A549 (cell line): ENCODE results near the gene TYMS. TPM values are rescaled to one million over a fixed set of nuclear protein-coding genes. Genes with fewer than 3 reads are reported as not detected.

Experiments used
- ATAC-seq, 2 experiments: fragments of 200-7000 bp in 1 of 2; fragments of >200 bp in 1 of 2; cut with Nextera tagmentation in 1 of 2; cut with Tn5 transposase in 1 of 2; 3 replicates each; pipeline versions ENCODE4 v1.8.0 to v1.9.1; 2018 to 2020; ENCODE audit warnings: mild to moderate bottlenecking in 1 of 2, moderate library complexity in 1 of 2
- CTCF ChIA-PET: fragments of 300-600 bp; sonication (Branson Sonifier 250); formaldehyde crosslinking; extraction: SDS; loops from one replicate; lab custom pipeline; 2021; ENCODE audit warnings: antibody characterized with exemption, inconsistent platforms; lab: Yijun Ruan, JAX
- POLR2A ChIA-PET: fragments of 350-600 bp; formaldehyde crosslinking; extraction: SDS; loops from one replicate; lab custom pipeline; 2021; ENCODE audit warnings: antibody characterized with exemption, inconsistent platforms; lab: Yijun Ruan, JAX
- DNase-seq, 2 experiments: peaks; one replicate each; pipeline versions ENCODE4 v3.0.0 to v3.0.0-alpha.2; 2011 to 2016; ENCODE audit warnings: low read depth in 1 of 2, low spot score in 1 of 2
- FAIRE-seq: peaks from 2 replicates; lab custom pipeline; 2011; peaks lifted over from hg19 to GRCh38; lab: Jason Lieb, UNC
- H3K27ac ChIP-seq, 2 experiments: fragments of >200 bp; sonication (Bioruptor Twin); formaldehyde crosslinking; 3 replicates each; pipeline ENCODE4 v1.5.1; 2016 to 2017
- H3K4me1 ChIP-seq: fragments of >200 bp; sonication (Bioruptor Twin); formaldehyde crosslinking; 3 replicates; pipeline ENCODE4 v1.6.1; 2016
- H3K4me2 ChIP-seq: fragments of >200 bp; sonication (Bioruptor Twin); formaldehyde crosslinking; 3 replicates; pipeline ENCODE4 v1.6.1; 2016
- H3K4me3 ChIP-seq: fragments of >200 bp; sonication (Bioruptor Twin); formaldehyde crosslinking; 3 replicates; pipeline ENCODE4 v1.5.1; 2016
- H3K9me3 ChIP-seq: fragments of >200 bp; sonication (Bioruptor Twin); formaldehyde crosslinking; 3 replicates; pipeline ENCODE4 v1.6.1; 2016
- CBX2 ChIP-seq: fragments of 200-600 bp; sonication (generic); IDR thresholded peaks from 2 replicates; pipeline ENCODE4 v1.6.1; 2016; ENCODE audit warnings: low read depth, mild to moderate bottlenecking, borderline replicate concordance
- CHD4 ChIP-seq: fragments of 200-600 bp; sonication (generic); IDR thresholded peaks from 2 replicates; pipeline ENCODE4 v1.6.1; 2016; ENCODE audit warnings: antibody characterized with exemption, mild to moderate bottlenecking, borderline replicate concordance
- CTCF ChIP-seq: fragments of >200 bp; sonication (Bioruptor Twin); formaldehyde crosslinking; IDR thresholded peaks from 3 replicates; pipeline ENCODE4 v1.5.1; 2016
- EHF ChIP-seq: fragments of 250-450 bp; sonication (Bioruptor Pico); IDR thresholded peaks from 2 replicates; pipeline ENCODE4 v1.5.0; 2020; ENCODE audit warnings: mild to moderate bottlenecking
- EHMT2 ChIP-seq: fragments of 200-600 bp; sonication (generic); IDR thresholded peaks from 2 replicates; pipeline ENCODE4 v1.6.1; 2016; ENCODE audit warnings: antibody characterized with exemption, low read depth, mild to moderate bottlenecking, moderate library complexity
- ELK1 ChIP-seq: fragments of 150-350 bp; IDR thresholded peaks from 2 replicates; pipeline ENCODE4 v1.6.1; 2014; ENCODE audit warnings: low read depth, mild to moderate bottlenecking, low read length
- FOSL2 ChIP-seq, 2 experiments: fragments of 450-650 bp in 1 of 2; fragments of >200 bp in 1 of 2; sonication (Bioruptor Twin) in 1 of 2; formaldehyde crosslinking; IDR thresholded peaks; 2 replicates each; pipeline versions ENCODE4 v1.5.0 to v1.6.1; 2016 to 2020; ENCODE audit warnings: mild to moderate bottlenecking in 1 of 2, moderate library complexity in 1 of 2
- HDAC2 ChIP-seq: fragments of 200-600 bp; sonication (generic); IDR thresholded peaks from 2 replicates; pipeline ENCODE4 v1.6.1; 2016
- HEYL ChIP-seq: fragments of 250-450 bp; sonication (Bioruptor Pico); IDR thresholded peaks from 2 replicates; pipeline ENCODE4 v1.8.0; 2021; ENCODE audit warnings: mild to moderate bottlenecking, moderate library complexity
- HMGXB4 ChIP-seq: fragments of 250-450 bp; sonication (Bioruptor Pico); IDR thresholded peaks from 2 replicates; pipeline ENCODE4 v1.5.0; 2021; ENCODE audit warnings: mild to moderate bottlenecking, moderate library complexity, borderline replicate concordance
- HOXB13 ChIP-seq: fragments of 250-450 bp; sonication (Bioruptor Pico); IDR thresholded peaks from 2 replicates; pipeline ENCODE4 v1.5.0; 2020; ENCODE audit warnings: low read depth, mild to moderate bottlenecking, moderate library complexity
- JUNB ChIP-seq: fragments of >200 bp; sonication (Bioruptor Twin); formaldehyde crosslinking; IDR thresholded peaks from 2 replicates; pipeline ENCODE4 v1.6.1; 2016
- KDM5A ChIP-seq: fragments of 200-600 bp; sonication (generic); IDR thresholded peaks from 2 replicates; pipeline ENCODE4 v1.6.1; 2016; ENCODE audit warnings: antibody characterized with exemption, mild to moderate bottlenecking
- NPAS2 ChIP-seq: fragments of 250-450 bp; sonication (Bioruptor Pico); IDR thresholded peaks from 2 replicates; pipeline ENCODE4 v1.8.0; 2022; ENCODE audit warnings: mild to moderate bottlenecking, moderate library complexity, borderline replicate concordance
- NR3C1 ChIP-seq: fragments of >200 bp; sonication (Bioruptor Twin); formaldehyde crosslinking; IDR thresholded peaks from 3 replicates; pipeline ENCODE4 v1.6.1; 2017
- PHF8 ChIP-seq: fragments of 200-600 bp; sonication (generic); IDR thresholded peaks from 2 replicates; pipeline ENCODE4 v1.6.1; 2016; ENCODE audit warnings: low read depth, mild to moderate bottlenecking, antibody characterized with exemption, moderate library complexity, borderline replicate concordance
- RFX5 ChIP-seq: fragments of 450-650 bp; IDR thresholded peaks from 2 replicates; pipeline ENCODE4 v1.7.1; 2014; ENCODE audit warnings: antibody characterized with exemption, mild to moderate bottlenecking, moderate library complexity
- RNF2 ChIP-seq: fragments of 200-600 bp; sonication (generic); IDR thresholded peaks from 2 replicates; pipeline ENCODE4 v1.6.1; 2016; ENCODE audit warnings: low read depth, mild to moderate bottlenecking, antibody characterized with exemption, moderate library complexity, borderline replicate concordance
- SMC3 ChIP-seq: fragments of >200 bp; sonication (Bioruptor Twin); formaldehyde crosslinking; IDR thresholded peaks from 3 replicates; pipeline ENCODE4 v1.6.1; 2018; ENCODE audit warnings: inconsistent platforms
- SREBF2 ChIP-seq: fragments of 450-650 bp; IDR thresholded peaks from 2 replicates; pipeline ENCODE4 v1.6.1; 2014; ENCODE audit warnings: mild to moderate bottlenecking, moderate library complexity
- TP53 ChIP-seq: fragments of 250-450 bp; sonication (Bioruptor Pico); IDR thresholded peaks from 2 replicates; pipeline ENCODE4 v1.5.0; 2021; ENCODE audit warnings: mild to moderate bottlenecking, moderate library complexity
- ZC3H11A ChIP-seq: fragments of 450-650 bp; IDR thresholded peaks from 2 replicates; pipeline ENCODE4 v1.6.1; 2014; ENCODE audit warnings: antibody characterized with exemption, mild to moderate bottlenecking
- WGBS: methylation state at CpG from one replicate; pipeline ENCODE4 v1.1.6; 2017; ENCODE audit errors: missing lambda C conversion rate; 5-methylcytosine and 5-hydroxymethylcytosine counted together
- polyA plus RNA-seq, 4 experiments: library from polyadenylated mRNA; depleted of rRNA in 3 of 4; stranded (reverse); fragments of >200 nt; fragmentation: RNase III in 1 of 4; extraction: RNeasy Plus Mini Kit Qiagen cat#74134 plus additional on column Dnase treatment in 1 of 4; gene quantifications; 2 replicates in 3 of 4; 3 replicates in 1 of 4; pipeline ENCODE4 v1.2.3, GENCODE V29; 2011 to 2017
- TF ChIP-seq, protein P1 (sequence below): IDR thresholded peaks from 2 replicates; pipeline ENCODE4 v1.6.1; 2012

TYMS gene
- polyA plus RNA-seq, 2 of the 4 experiments (the other 2 are of a cell fraction): 118 to 173 TPM

DNA sequence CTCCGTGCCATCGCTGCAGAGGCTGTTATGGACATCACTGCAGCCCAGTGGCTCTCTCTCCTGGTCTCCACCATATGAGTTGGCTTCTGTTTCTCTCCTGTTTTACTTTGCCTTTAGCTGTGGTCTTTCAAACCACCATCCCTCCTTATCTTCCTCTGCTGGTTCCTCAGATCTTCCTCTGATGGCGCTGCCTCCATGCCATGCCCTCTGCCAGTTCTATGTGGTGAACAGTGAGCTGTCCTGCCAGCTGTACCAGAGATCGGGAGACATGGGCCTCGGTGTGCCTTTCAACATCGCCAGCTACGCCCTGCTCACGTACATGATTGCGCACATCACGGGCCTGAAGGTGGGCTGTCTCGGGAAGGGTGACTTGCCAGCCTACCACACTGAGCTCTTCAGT, 13.1 kb downstream of the TYMS start:
- DNase-seq (no peak), ATAC-seq (no peak; a peak in 1 of 6 replicates), FAIRE-seq (no peak)
- Histone ChIP-seq H3K4me2 (no peak overlapping the region), H3K9me3 (no peaks in the 10 kb centered on the region), H3K27ac (no peak overlapping the region), H3K4me1 (0 out of 3 replicates have a peak, but pooled peaks cover 3% of the 10 kb centered on the region), H3K4me3 (no peak overlapping the region)
- whole genome bisulfite sequencing: 91% methylated on average over 11 of the region's 11 CpGs
- TF ChIP-seq SREBF2 (no peak), ZC3H11A (no peak), CBX2 (no peak), CTCF (no peak)
- POLR2A ChIA-PET: no interaction called here
- CTCF ChIA-PET: interaction anchor here (0.9 to 1.5 kb wide), 4 partner anchors 11 to 161 kb away, joined by 3 to 5 read pairs (median 3); partner anchors contain the start of gene TYMS

- H3K27ac ChIP-seq: no peak overlapping the region
- CTCF ChIA-PET: interaction anchor here (1.2 to 1.6 kb wide), 4 partner anchors 12 to 168 kb away, joined by 3 read pairs; no protein-coding TSS in a partner anchor
- ATAC-seq (no peak), DNase-seq (no peak), FAIRE-seq (no peak)
- H3K4me2 ChIP-seq: no peak overlapping the region
- POLR2A ChIA-PET: no interaction called here
- 0 out of 3 replicates have a peak, but pooled peaks cover 3% of the 10 kb centered on the region for H3K4me1 ChIP-seq
- no peaks in the 10 kb centered on the region for H3K9me3 ChIP-seq
- H3K4me3 ChIP-seq: no peak overlapping the region
- TF ChIP-seq JUNB: no peak
- no peak for TF ChIP-seq KDM5A
- no peak for TF ChIP-seq PHF8
- 100% methylated on average over 1 of the region's 1 CpG for WGBS
Measured at GRCh38 chr18:671405-671804, 14.0 kb downstream of the TYMS start.

DNA sequence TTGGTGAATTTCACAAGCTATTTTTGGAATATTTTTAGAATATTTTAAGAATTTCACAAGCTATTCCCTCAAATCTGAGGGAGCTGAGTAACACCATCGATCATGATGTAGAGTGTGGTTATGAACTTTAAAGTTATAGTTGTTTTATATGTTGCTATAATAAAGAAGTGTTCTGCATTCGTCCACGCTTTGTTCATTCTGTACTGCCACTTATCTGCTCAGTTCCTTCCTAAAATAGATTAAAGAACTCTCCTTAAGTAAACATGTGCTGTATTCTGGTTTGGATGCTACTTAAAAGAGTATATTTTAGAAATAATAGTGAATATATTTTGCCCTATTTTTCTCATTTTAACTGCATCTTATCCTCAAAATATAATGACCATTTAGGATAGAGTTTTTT, 15.9 kb downstream of the TYMS start:
- ATAC-seq: no peak
- Histone ChIP-seq H3K4me2 (no peak overlapping the region), H3K27ac (no peak overlapping the region), H3K9me3 (no peaks in the 10 kb centered on the region), H3K4me1 (0 out of 3 replicates have a peak, but pooled peaks cover under 1% of the 10 kb centered on the region), H3K4me3 (no peak overlapping the region)
- no peak for DNase-seq
- TF ChIP-seq HDAC2 (no peak), HEYL (CRISPR knock-in tag) (no peak), HMGXB4 (CRISPR knock-in tag) (no peak), SREBF2 (no peak), CBX2 (no peak), TP53 (CRISPR knock-in tag) (no peak), NPAS2 (CRISPR knock-in tag) (no peak), SMC3 (no peak), EHF (no peak), RFX5 (no peak), RNF2 (no peak), HOXB13 (CRISPR knock-in tag) (no peak), CHD4 (no peak), NR3C1 (no peak), FOSL2 (IDR thresholded peaks at IDR 0.05) (no peak), FOSL2 (CRISPR knock-in tag; IDR thresholded peaks at IDR 0.05) (no peak), EHMT2 (no peak), ELK1 (no peak)
- TF ChIP-seq, protein P1, sequence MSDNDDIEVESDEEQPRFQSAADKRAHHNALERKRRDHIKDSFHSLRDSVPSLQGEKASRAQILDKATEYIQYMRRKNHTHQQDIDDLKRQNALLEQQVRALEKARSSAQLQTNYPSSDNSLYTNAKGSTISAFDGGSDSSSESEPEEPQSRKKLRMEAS: no peak
- CTCF ChIA-PET: interaction anchor here (1.4 to 1.6 kb wide), 3 partner anchors 49 to 166 kb away, joined by 3 to 6 read pairs (median 4); no protein-coding TSS in a partner anchor
- FAIRE-seq: no peak
- WGBS: 84% methylated on average over 3 of the region's 3 CpGs
- POLR2A ChIA-PET: no interaction called here
